GM23248 (cell line): Measurements from ENCODE around the gene TMEM17.

ENCODE experiments used
- EZH2 ChIP-seq: fragments of 200-600 bp; sonication (generic); IDR thresholded peaks from 2 replicates; pipeline ENCODE4 v1.6.1; 2018; ENCODE audit warnings: antibody characterized with exemption, mild to moderate bottlenecking; ENCODE audit not compliant: insufficient read depth, poor library complexity, severe bottlenecking
- EZH2phosphoT487 ChIP-seq: fragments of 200-600 bp; sonication (generic); IDR thresholded peaks from 2 replicates; pipeline ENCODE4 v1.6.1; 2018; ENCODE audit warnings: antibody characterized with exemption, moderate library complexity, mild to moderate bottlenecking, low read depth; ENCODE audit not compliant: insufficient read depth

DNA sequence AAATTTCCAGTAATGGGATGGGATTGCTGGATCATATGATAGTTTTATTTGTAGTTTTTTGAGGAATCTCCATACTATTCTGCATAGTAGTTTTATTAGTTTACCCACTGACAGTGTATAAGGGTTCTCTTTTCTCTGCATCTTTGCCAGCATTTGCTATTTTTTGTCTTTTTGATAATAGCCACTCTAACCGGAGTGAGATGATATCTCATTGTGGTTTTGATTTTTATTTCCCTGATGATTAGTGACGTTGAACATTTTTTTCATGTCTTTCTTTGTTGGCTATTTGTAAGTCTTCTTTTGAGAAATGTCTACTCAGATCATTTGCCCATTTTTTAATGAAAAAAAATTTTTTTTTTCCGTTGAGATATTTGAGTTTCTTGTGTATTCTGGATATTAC, 26.1 kb downstream of the TMEM17 start:
- TF ChIP-seq EZH2 (no peak), EZH2phosphoT487 (no peak)
